CD4-positive, alpha-beta T cell treated with Interferon alpha-2 for 1 hour (primary cell): ENCODE results near the gene TEX19.

Experiments
- DNase-seq, 2 donors: peaks; one replicate each; pipeline ENCODE4 v3.0.0-alpha.2; 2020 to 2022

The TEX19 gene

GRCh38 chr17:82322526-82323453, 36.3 kb upstream of the TEX19 start:
- DNase-seq: no peak

GRCh38 chr17:82323514-82324234, 35.4 kb upstream of the TEX19 start:
- DNase-seq: no peak

GRCh38 chr17:82324566-82325285, 34.3 kb upstream of the TEX19 start:
- DNase-seq: no peak

- DNase-seq: no peak
Measured at GRCh38 chr17:82325286-82326180, 33.5 kb upstream of the TEX19 start.

- no peak for DNase-seq
Measured at GRCh38 chr17:82327289-82327688, 31.8 kb upstream of the TEX19 start.

- no peak for DNase-seq
Measured at GRCh38 chr17:82327757-82328140, 31.3 kb upstream of the TEX19 start.

GRCh38 chr17:82328141-82328993, 30.7 kb upstream of the TEX19 start:
- DNase-seq: no peak

GRCh38 chr17:82328994-82329507, 30.0 kb upstream of the TEX19 start:
- no peak for DNase-seq

GRCh38 chr17:82329683-82330321, 29.2 kb upstream of the TEX19 start:
- no peak for DNase-seq

GRCh38 chr17:82330322-82331239, 28.5 kb upstream of the TEX19 start:
- no peak for DNase-seq

- no peak for DNase-seq
Measured at GRCh38 chr17:82331345-82331939, 27.6 kb upstream of the TEX19 start.

- peak; percentile 45 to 68 for DNase-seq
Measured at GRCh38 chr17:82332669-82333278, 26.3 kb upstream of the TEX19 start.

GRCh38 chr17:82333279-82334171, 25.5 kb upstream of the TEX19 start, which contains the start of gene SECTM1:
TSS of gene SECTM1 (minus strand) at chr17:82333766. CDS start at chr17:82327240, 6,526 bp downstream.
- peak; percentile 61 to 70 for DNase-seq

GRCh38 chr17:82334204-82334621, 24.8 kb upstream of the TEX19 start:
- no peak for DNase-seq

- peak in 1 of 2 donors; percentile 45 for DNase-seq
Measured at GRCh38 chr17:82334622-82335394, 24.2 kb upstream of the TEX19 start.

GRCh38 chr17:82338858-82339633, 20.0 kb upstream of the TEX19 start:
- DNase-seq: no peak
